Vagina (tissue), 2 donors: Measurements from ENCODE around the gene ALB.

Experiments used
- CTCF ChIP-seq, 3 experiments: fragments of 450-650 bp in 2 of 3; fragments of 200-600 bp in 1 of 3; sonication (generic) in 1 of 3; IDR thresholded peaks; one replicate each; pipeline ENCODE4 v1.5.1; 2017 to 2019; ENCODE audit warnings: antibody characterized with exemption in 3 of 3, mild to moderate bottlenecking in 2 of 3, moderate library complexity in 2 of 3
- POLR2A ChIP-seq, 2 donors: fragments of 450-650 bp; IDR thresholded peaks; one replicate each; pipeline ENCODE4 v1.6.1; 2017; ENCODE audit warnings: antibody characterized with exemption in 2 of 2, mild to moderate bottlenecking in 2 of 2, moderate library complexity in 2 of 2
- POLR2AphosphoS5 ChIP-seq, 2 donors: sonication (generic); formaldehyde crosslinking; IDR thresholded peaks; one replicate each; pipeline ENCODE4 v1.9.0; 2017; ENCODE audit warnings: antibody characterized with exemption in 2 of 2, mild to moderate bottlenecking in 2 of 2, low read depth in 1 of 2; ENCODE audit not compliant: insufficient read depth in 1 of 2

GRCh38 chr4:73456177-73457022 lies 52.3 kb downstream of the ALB start:
- no peak for TF ChIP-seq POLR2A (IDR thresholded peaks at IDR 0.05)
- TF ChIP-seq POLR2AphosphoS5 (IDR thresholded peaks at IDR 0.05; ENCODE audit: insufficient read depth in 1 of 2, low read depth in 1 of 2): no peak
- no peak for TF ChIP-seq CTCF (IDR thresholded peaks at IDR 0.05)
